Islet of Langerhans (tissue), 1 donor: ENCODE measurements around the gene ELK1.
A peak's percentile ranks its signal among the peaks of the same experiment; 100 is the strongest.
"Not testable (repeated sequence)": the region's sequence is repeated elsewhere in the genome, so short reads cannot be mapped to it uniquely, and the experiment has no call there.

Experiments used
- FAIRE-seq: peaks from one replicate; lab custom pipeline; 2011; peaks lifted over from hg19 to GRCh38; lab: Jason Lieb, UNC

ELK1 gene

GRCh38 chrX:47650164-47651042, at the start of gene ELK1:
TSS of gene ELK1 (minus strand) at chrX:47650563. CDS start at chrX:47641441, 9,122 bp downstream.
- peak; percentile 93 for FAIRE-seq

DNA sequence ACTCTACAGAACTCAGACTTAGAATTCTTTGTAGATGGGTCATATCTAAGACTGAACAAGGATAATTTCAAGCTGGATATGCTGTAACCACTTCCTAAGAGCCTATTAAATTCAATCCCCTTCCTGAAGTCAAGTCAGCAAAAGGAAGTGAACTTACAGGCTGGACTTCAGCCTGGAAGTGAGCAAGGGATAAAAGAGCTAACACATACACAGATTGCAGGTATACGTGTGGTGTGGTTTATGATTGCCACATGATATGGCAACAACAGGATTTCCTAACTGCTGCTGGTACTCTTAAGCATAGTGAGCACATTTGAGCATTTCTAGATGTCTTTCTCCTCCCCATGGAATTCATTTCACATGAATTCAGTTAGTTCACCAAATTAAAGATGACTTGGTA, 46.8 kb upstream of the ELK1 start:
- no peak for FAIRE-seq

DNA sequence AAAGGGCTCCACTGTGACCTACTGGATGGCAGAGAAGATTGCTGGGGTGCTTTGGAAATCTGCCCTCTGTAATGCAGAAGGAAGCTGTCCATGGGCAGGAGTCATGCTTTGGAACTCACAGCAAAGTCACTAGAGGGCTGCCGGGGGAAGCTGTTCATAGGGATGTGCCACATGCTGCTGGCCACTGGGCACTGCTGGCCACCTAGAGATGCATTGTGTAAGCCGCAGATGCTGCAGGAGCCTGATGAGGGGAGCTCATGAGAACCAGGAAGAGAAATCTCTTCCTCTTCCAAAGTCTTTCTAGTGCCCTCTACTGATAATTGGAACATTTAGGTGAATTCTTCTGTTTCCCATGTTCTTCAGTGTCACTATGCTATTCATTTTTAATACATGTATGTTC, 39.8 kb upstream of the ELK1 start:
- FAIRE-seq: no peak

- FAIRE-seq: no peak
Observed at GRCh38 chrX:47687263-47687662, 36.9 kb upstream of the ELK1 start.

GRCh38 chrX:47683829-47684205, 33.5 kb upstream of the ELK1 start:
- FAIRE-seq: no peak

GRCh38 chrX:47683184-47683828, 32.9 kb upstream of the ELK1 start:
- FAIRE-seq: no peak

DNA sequence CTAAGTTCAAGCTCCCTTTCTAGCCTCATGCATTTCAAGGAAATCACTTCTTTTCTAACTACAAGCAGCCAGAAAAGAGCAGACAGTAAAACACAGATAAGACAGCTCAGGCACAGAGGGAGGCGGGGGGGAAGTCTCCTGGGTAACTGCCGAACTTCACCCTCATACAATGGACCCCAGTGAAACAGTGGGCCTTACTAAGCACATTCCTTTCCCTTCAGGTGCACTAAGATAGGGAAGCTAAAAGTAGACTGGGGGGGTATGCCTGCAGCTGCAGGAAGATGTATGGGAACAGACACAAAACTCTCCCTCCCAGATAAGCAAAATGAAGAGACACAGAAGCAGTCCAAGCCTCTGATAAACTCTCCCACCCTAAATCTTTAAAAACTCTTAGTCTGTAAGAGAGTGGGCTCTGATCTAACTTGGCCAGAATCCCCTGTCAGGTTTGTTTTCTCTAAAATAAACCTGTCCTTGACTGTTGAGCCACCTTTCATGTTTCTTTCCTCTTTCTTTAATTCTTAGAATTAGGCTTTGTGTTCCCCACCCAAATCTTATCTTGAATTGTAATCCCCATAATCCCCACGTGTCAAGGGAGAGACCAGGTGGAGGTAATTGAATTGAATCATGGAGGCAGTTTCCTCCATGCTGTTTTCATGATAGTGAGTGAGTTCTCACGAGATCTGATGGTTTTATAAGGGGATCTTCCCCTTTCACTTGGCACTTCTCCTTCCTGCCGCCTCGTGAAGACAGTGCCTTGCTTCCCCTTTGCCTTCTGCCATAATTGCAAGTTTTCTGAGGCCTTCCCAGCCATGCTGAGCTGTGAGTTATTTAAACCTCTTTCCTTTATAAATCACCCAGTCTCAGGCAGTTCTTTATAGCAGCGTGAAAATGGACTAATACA, 25.8 kb upstream of the ELK1 start:
- FAIRE-seq: not testable (repeated sequence)

GRCh38 chrX:47674776-47675175, 24.4 kb upstream of the ELK1 start:
- no peak for FAIRE-seq

- FAIRE-seq: not testable (repeated sequence)
Observed at GRCh38 chrX:47665797-47666196, 15.4 kb upstream of the ELK1 start.

DNA sequence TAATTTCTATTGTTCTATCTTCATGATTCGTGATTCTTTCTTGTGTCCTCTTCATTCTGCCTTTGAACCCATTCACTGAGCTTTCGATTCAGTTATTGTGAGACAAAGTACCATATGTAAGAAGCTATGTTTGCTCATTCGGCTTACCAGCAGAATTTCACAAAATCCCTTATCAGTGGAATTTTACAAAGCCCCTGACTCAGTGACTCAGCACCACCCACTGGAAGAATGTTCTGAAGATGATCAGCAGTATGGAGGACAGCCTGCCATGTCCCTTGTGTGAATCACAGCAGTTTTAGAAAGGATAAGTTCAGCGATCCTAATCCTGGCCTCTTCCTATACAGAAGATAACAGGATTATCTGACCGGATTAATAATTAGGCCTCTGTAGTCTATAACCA, 14.4 kb upstream of the ELK1 start:
- no peak for FAIRE-seq

- no peak for FAIRE-seq
Observed at GRCh38 chrX:47662144-47662657, 11.8 kb upstream of the ELK1 start.

DNA sequence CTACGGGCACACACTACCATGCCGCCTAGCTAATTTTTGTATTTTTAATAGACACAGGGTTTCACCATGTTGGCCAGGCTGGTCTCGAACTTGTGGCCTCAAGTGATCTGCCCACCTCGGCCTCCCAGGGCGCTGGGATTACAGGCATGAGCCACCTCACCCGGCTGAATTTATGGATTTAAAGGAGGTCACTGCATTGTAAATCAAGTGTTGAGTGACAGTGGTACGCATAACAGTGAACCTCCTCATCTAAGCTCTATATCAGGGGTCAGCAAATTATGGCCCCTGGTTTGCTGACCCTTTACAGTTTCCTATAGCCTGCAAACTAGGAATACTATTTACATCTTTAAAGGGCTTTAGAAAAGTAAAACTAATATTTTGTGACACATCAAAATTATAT, 11.2 kb upstream of the ELK1 start:
- no peak for FAIRE-seq

- no peak for FAIRE-seq
Observed at GRCh38 chrX:47659421-47659726, 9.0 kb upstream of the ELK1 start.

DNA sequence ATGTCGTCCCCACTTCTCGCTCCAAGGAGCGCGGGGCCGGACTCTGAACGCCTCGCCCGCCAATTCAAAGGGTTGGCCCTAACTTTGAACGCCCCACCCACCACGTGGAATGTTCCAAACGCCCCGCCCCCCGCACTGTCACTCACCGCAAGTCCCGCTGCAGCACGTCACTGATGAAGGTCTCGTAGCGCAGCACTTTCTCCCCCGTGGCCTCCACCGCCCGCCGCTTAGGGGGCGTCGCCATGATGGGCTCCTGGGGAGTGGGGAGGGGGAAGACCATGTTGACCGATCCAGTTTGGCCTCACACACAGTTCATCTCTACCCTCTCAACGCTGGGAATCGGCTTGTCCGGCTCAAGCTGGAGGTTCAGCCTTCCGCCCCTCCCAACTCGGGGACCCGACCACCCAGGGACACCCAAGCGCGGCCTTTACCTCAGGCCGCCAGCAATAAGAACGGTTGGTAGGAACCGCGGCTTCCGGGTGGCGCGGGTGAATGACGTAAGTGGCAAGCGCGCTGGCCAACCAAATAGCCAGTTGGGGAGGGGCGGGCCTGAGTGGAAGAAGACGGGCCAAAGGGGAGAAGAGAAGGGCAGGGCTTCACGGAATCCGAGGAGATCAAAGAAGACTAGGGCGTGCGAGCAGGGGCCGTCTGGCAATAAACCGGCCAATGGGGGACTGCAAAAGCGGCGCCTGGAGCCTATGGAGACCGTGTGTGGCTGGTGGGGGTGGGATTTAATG, 8.5 kb upstream of the ELK1 start, which contains the start of gene UXT:
UXT (minus strand) TSS at position 497 of the 737 bp plus-strand sequence; CDS start at position 244, 253 bp downstream.
- no peak for FAIRE-seq

DNA sequence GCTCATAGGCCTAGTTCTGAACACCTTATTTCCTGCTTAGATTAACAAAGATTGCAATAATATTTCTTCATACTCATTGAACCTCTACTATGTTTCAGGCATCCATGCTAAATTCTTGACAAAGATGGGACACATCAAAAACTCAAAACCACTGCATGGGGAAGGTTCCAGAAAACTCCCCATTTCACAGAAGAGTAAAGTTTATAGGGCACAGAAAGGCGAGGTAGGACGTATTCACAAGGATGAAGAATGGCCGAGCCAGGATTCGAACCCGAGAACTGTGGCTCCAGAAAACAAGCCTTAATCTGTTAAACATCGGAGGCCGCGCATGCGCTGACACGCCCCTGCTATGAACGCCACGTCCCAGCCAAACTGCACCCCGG, 7.9 kb upstream of the ELK1 start:
- FAIRE-seq: peak; percentile 47

- no peak for FAIRE-seq
Observed at GRCh38 chrX:47651043-47651905, 911 bp upstream of the ELK1 start.

DNA sequence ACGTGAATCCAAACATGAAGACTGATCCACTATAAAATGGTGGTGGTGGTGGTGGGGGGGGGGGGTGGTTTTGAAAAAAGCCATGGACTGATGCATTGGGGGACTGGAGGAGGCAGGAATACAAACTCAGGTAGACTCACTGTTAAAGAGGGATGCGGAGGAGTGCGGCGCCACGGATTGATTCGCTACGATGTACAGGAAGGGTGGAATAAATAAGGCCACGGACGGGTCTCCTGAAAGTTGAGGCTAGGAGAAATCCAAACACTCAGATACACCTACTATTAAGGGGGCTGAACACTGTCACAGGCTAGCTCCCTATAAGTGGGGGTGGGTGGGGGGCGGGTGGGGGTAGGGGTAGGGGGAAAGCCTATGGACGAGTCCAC, 591 bp downstream of the ELK1 start:
- no peak for FAIRE-seq

- FAIRE-seq: no peak
Observed at GRCh38 chrX:47649271-47649670, 1.1 kb downstream of the ELK1 start.

DNA sequence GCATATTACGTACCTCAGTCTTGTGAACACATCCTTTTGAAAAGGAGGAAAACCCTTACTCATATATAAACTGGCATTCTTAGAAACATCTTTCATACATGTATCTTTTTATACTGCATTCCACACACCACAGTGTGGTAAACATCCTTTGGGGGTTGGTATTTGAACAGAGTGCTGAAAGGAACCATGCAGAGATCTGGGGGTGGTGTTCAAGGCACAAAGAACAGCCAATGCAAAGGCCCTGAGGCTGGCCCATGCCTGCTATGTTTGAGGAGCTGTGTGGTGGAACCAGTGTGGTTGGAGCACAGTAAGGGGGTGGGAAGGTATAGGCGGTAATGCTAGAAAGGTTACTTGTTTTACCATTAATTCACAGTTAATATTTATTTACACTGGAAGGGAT, 2.0 kb downstream of the ELK1 start:
- FAIRE-seq: no peak

DNA sequence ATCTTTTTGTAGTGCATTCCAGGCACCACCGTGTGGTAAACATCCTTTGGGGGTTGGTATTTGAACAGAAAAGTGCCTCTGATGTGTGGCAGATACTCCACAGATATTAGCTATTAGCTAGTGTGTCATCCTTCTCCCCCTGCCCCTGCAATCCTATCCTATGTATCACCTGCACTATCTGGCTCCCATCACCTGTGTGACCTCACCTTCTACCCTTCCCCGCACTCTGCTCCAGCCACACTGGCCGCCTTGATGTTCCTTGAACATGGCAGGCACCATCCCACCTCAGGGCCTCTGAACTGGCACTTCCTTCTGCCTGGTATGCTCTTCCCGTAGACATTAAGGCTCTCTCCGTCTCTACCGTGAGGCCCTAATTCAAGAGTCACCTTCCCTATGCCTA, 3.7 kb downstream of the ELK1 start:
- FAIRE-seq: no peak

- no peak for FAIRE-seq
Observed at GRCh38 chrX:47645530-47645929, 4.8 kb downstream of the ELK1 start.
